ENCODE results near the gene OR11H7.
"Not testable (repeated sequence)": the region's sequence is repeated elsewhere in the genome, so short reads cannot be mapped to it uniquely, and the experiment has no call there.

The OR11H7 gene

GRCh38 chr14:20191396-20191795 is 37.4 kb upstream of the OR11H7 start:
- TF ChIP-seq EZH2 (IDR thresholded peaks at IDR 0.05; ENCODE audit: borderline replicate concordance, low read length) = no peak
- no peak for TF ChIP-seq CTCF (IDR thresholded peaks at IDR 0.05; ENCODE audit: low read length)
- Histone ChIP-seq H3F3A (ENCODE audit: insufficient read depth, low read length) (no peaks in the 10 kb centered on the region), H3K9me3 (ENCODE audit: low read length) (no peaks in the 10 kb centered on the region), H3K79me2 (ENCODE audit: insufficient read depth, low read length) (no peaks in the 10 kb centered on the region), H3K36me3 (ENCODE audit: insufficient read depth, low read length) (no peaks in the 10 kb centered on the region), H4K20me1 (ENCODE audit: insufficient read depth, low read length) (no peaks in the 10 kb centered on the region), H3K9ac (ENCODE audit: low read length) (no peak overlapping the region), H3K4me1 (ENCODE audit: insufficient read depth, low read length, severe bottlenecking) (no peaks in the 10 kb centered on the region), H2AFZ (ENCODE audit: low read length) (no peak overlapping the region), H3K4me3 (ENCODE audit: low read depth, low read length, poor library complexity, severe bottlenecking) (no peak overlapping the region), H3K4me2 (ENCODE audit: low read length) (no peak overlapping the region), H3K27ac (ENCODE audit: low read depth, low read length, poor library complexity, severe bottlenecking) (no peak overlapping the region), H3K9me2 (ENCODE audit: low read depth, low read length) (no peaks in the 10 kb centered on the region), H3K27me3 (ENCODE audit: insufficient read depth, low read length) (no peaks in the 10 kb centered on the region)

- no peaks in the 10 kb centered on the region for H3K9me2 ChIP-seq (ENCODE audit: low read depth, low read length)
- H3K9me3 ChIP-seq (ENCODE audit: low read length) = no peaks in the 10 kb centered on the region
- no peaks in the 10 kb centered on the region for H3K4me1 ChIP-seq (ENCODE audit: insufficient read depth, low read length, severe bottlenecking)
- no peaks in the 10 kb centered on the region for H4K20me1 ChIP-seq (ENCODE audit: insufficient read depth, low read length)
- no peak overlapping the region for H3K27ac ChIP-seq (ENCODE audit: low read depth, low read length, poor library complexity, severe bottlenecking)
- H2AFZ ChIP-seq (ENCODE audit: low read length) = no peak overlapping the region
- H3K36me3 ChIP-seq (ENCODE audit: insufficient read depth, low read length) = no peaks in the 10 kb centered on the region
- H3K9ac ChIP-seq (ENCODE audit: low read length) = no peak overlapping the region
- H3K4me2 ChIP-seq (ENCODE audit: low read length) = no peak overlapping the region
- no peaks in the 10 kb centered on the region for H3K79me2 ChIP-seq (ENCODE audit: insufficient read depth, low read length)
- no peak overlapping the region for H3K4me3 ChIP-seq (ENCODE audit: low read depth, low read length, poor library complexity, severe bottlenecking)
- H3F3A ChIP-seq (ENCODE audit: insufficient read depth, low read length) = no peaks in the 10 kb centered on the region
- TF ChIP-seq CTCF (IDR thresholded peaks at IDR 0.05; ENCODE audit: low read length) (no peak), EZH2 (IDR thresholded peaks at IDR 0.05; ENCODE audit: borderline replicate concordance, low read length) (no peak)
- H3K27me3 ChIP-seq (ENCODE audit: insufficient read depth, low read length) = no peaks in the 10 kb centered on the region
These were observed 34.7 kb upstream of the OR11H7 start for GRCh38 chr14:20194101-20194500.

- H3K4me2 ChIP-seq (ENCODE audit: low read length); H3K79me2 ChIP-seq (ENCODE audit: insufficient read depth, low read length); H3K9ac ChIP-seq (ENCODE audit: low read length); H3K27me3 ChIP-seq (ENCODE audit: insufficient read depth, low read length); H3K9me2 ChIP-seq (ENCODE audit: low read depth, low read length); H3K36me3 ChIP-seq (ENCODE audit: insufficient read depth, low read length); H3K9me3 ChIP-seq (ENCODE audit: low read length); H3K27ac ChIP-seq (ENCODE audit: low read depth, low read length, poor library complexity, severe bottlenecking); H3F3A ChIP-seq (ENCODE audit: insufficient read depth, low read length); H2AFZ ChIP-seq (ENCODE audit: low read length); H3K4me3 ChIP-seq (ENCODE audit: low read depth, low read length, poor library complexity, severe bottlenecking); H3K4me1 ChIP-seq (ENCODE audit: insufficient read depth, low read length, severe bottlenecking); H4K20me1 ChIP-seq (ENCODE audit: insufficient read depth, low read length): not testable (repeated sequence)
These were observed 33.6 kb upstream of the OR11H7 start for GRCh38 chr14:20195170-20195569.

GRCh38 chr14:20195911-20196310 is 32.9 kb upstream of the OR11H7 start:
- no peak overlapping the region for H3K4me2 ChIP-seq (ENCODE audit: low read length)
- no peaks in the 10 kb centered on the region for H3K4me1 ChIP-seq (ENCODE audit: insufficient read depth, low read length, severe bottlenecking)
- H3K27ac ChIP-seq (ENCODE audit: low read depth, low read length, poor library complexity, severe bottlenecking) = no peak overlapping the region
- no peaks in the 10 kb centered on the region for H3F3A ChIP-seq (ENCODE audit: insufficient read depth, low read length)
- no peak overlapping the region for H2AFZ ChIP-seq (ENCODE audit: low read length)
- TF ChIP-seq CTCF (IDR thresholded peaks at IDR 0.05; ENCODE audit: low read length) = no peak
- no peak for TF ChIP-seq EZH2 (IDR thresholded peaks at IDR 0.05; ENCODE audit: borderline replicate concordance, low read length)
- no peaks in the 10 kb centered on the region for H3K9me2 ChIP-seq (ENCODE audit: low read depth, low read length)
- no peaks in the 10 kb centered on the region for H4K20me1 ChIP-seq (ENCODE audit: insufficient read depth, low read length)
- no peaks in the 10 kb centered on the region for H3K36me3 ChIP-seq (ENCODE audit: insufficient read depth, low read length)
- H3K9me3 ChIP-seq (ENCODE audit: low read length) = no peaks in the 10 kb centered on the region
- no peak overlapping the region for H3K9ac ChIP-seq (ENCODE audit: low read length)
- H3K27me3 ChIP-seq (ENCODE audit: insufficient read depth, low read length) = no peaks in the 10 kb centered on the region
- H3K79me2 ChIP-seq (ENCODE audit: insufficient read depth, low read length) = no peaks in the 10 kb centered on the region
- H3K4me3 ChIP-seq (ENCODE audit: low read depth, low read length, poor library complexity, severe bottlenecking) = no peak overlapping the region
